Activated CD4-positive, alpha-beta T cell treated with anti-CD3 and anti-CD28 coated beads, Interleukin-2, amount 10 ng/mL, durations not matched to agents 24 days and 14 days (primary cell): ENCODE data around the gene LCOR. TPM values are rescaled to one million over a fixed set of nuclear protein-coding genes. Genes with fewer than 3 reads are reported as not detected.
"Not testable (repeated sequence)": the region's sequence is repeated elsewhere in the genome, so short reads cannot be mapped to it uniquely, and the experiment has no call there.

Experiments used
- DNase-seq: peaks from one replicate; pipeline ENCODE4 v3.0.0; 2022
- H3K27ac Mint-ChIP-seq: one replicate; pipeline ENCODE4 v1.8.0; 2022; ENCODE audit warnings: mild to moderate bottlenecking, mixed read lengths
- H3K27me3 Mint-ChIP-seq: one replicate; pipeline ENCODE4 v1.8.0; 2022; ENCODE audit warnings: mixed read lengths
- H3K36me3 Mint-ChIP-seq: one replicate; pipeline ENCODE4 v1.8.0; 2022; ENCODE audit warnings: low read depth, mild to moderate bottlenecking, mixed read lengths
- H3K4me1 Mint-ChIP-seq: one replicate; pipeline ENCODE4 v1.8.0; 2021; ENCODE audit warnings: mixed read lengths
- H3K4me3 Mint-ChIP-seq: one replicate; pipeline ENCODE4 v1.8.0; 2022; ENCODE audit warnings: mild to moderate bottlenecking, moderate library complexity, mixed read lengths
- H3K9me3 Mint-ChIP-seq: one replicate; pipeline ENCODE4 v1.8.0; 2021; ENCODE audit warnings: mixed read lengths
- intact Hi-C: fragments of 100-400 bp; cut with micrococcal nuclease; formaldehyde crosslinking; loops from one replicate; pipeline ENCODE4 v1.15.1; 2023
- total RNA-seq: library from RNA; stranded (reverse); gene quantifications from 2 replicates; pipeline ENCODE4 v1.2.3, GENCODE V29; 2022

The LCOR gene
- total RNA-seq, 1 donor from 2014 or later: 22.6 TPM

DNA sequence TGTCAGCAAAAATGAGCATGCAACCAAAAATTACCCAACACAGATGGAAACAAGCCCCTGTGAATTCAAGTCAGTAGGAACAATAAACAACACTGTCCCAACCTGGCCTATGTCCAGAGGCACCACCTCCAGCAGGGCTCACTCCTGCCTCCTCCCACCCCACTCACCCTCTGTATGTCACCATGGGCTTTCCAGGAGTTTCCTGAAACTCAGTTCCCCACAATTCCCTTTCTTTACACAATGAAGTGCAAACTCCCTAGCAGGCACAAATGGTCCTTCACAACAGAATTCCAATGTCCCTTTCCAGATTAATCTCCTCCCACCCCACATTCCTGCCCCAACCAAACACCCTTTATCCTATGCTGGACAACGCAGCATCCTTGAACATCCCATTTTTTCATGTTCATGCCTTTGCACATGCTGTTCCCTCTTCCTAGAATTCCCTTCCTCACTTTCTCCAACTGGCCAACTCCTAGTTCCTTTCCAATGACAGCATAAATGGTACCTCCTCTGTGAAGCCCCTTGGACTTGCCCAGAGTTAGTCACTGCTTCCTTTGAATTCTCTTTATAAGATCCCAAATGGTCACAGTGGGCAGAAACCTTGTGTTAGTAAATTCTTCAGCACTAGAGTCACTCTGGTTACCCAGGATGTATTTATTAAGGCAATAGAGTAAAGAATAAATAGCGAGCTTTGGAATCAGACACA, 196.2 kb downstream of the LCOR start:
- DNase-seq: no peak
- intact Hi-C loops: loop anchor here (5.0 to 10.0 kb wide), 2 partner anchors 386 to 653 kb away; no protein-coding TSS in a partner anchor
- Mint-ChIP-seq H3K36me3 (no peaks in the 10 kb centered on the region), H3K27me3 (peaks cover 6% of the 10 kb centered on the region), H3K4me3 (no peak overlapping the region), H3K9me3 (no peaks in the 10 kb centered on the region), H3K4me1 (no peaks in the 10 kb centered on the region), H3K27ac (no peak overlapping the region)

DNA sequence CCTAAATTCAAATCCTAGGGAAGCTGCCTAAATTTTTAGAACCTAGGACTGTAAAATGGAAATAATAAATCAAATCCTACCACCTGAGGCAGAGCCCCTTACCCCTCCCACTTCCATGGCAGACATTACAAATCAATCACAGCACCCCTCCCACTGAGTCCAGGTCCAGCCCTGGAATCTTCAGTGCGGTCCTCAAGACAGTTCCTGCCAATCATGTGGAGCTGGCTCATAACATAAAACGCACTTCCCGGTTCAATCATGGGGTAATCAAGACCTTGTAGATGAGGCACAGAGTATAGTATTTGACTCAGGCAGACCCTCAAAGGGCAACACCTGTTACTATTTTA, 196.7 kb downstream of the LCOR start:
- Mint-ChIP-seq H3K36me3 (no peaks in the 10 kb centered on the region), H3K4me1 (no peaks in the 10 kb centered on the region), H3K4me3 (no peak overlapping the region), H3K9me3 (no peaks in the 10 kb centered on the region), H3K27me3 (peaks cover 6% of the 10 kb centered on the region), H3K27ac (no peak overlapping the region)
- DNase-seq: no peak
- intact Hi-C loops: loop anchor here (5.0 to 10.0 kb wide), 2 partner anchors 387 to 654 kb away; no protein-coding TSS in a partner anchor

DNA sequence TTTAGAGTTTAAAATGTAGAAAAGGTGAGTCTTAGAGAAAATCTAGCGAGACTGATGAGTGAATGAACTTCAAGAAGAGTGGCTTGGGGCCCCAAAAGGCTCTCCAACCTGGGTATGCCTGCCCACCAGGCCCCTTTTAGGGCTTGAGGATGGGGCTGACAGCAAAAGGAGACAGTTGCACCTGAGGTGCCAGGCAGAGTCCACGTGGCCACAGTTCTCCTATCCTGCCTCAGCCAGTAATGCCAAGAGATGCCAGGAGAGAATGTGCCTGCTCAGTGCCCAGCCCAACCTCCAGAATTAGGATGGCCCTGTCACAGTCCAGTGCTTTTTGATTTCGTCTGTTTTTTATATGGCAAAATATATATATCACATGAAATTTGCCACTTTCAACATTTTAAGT, 197.2 kb downstream of the LCOR start:
- Mint-ChIP-seq H3K9me3 (no peaks in the 10 kb centered on the region), H3K4me1 (no peaks in the 10 kb centered on the region), H3K4me3 (no peak overlapping the region), H3K36me3 (no peaks in the 10 kb centered on the region), H3K27ac (no peak overlapping the region), H3K27me3 (peaks cover 6% of the 10 kb centered on the region)
- intact Hi-C loops: loop anchor here (5.0 to 10.0 kb wide), 2 partner anchors 387 to 654 kb away; no protein-coding TSS in a partner anchor
- DNase-seq: no peak

DNA sequence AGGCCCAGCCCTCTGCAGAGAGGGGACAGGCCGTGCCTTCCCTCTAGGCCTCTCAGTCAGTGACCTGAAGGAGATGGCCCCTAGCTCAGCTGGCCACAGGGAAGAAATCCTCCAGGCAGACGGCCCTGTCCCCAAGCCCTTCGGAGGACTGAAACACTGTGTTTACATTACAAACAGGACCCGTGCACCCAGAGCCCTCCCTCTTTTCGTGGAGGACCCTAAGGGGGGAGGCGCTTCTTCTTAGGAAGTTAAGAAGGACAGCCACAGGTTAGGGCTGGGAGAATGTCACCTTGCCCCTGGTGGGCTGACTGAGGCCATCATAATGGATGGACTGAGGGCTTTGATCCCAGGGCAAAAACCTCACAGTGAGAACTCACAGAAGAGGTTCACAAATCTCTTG, 198.8 kb downstream of the LCOR start:
- Mint-ChIP-seq H3K27ac (no peak overlapping the region), H3K36me3 (no peaks in the 10 kb centered on the region), H3K4me3 (no peak overlapping the region), H3K9me3 (no peaks in the 10 kb centered on the region), H3K4me1 (no peaks in the 10 kb centered on the region), H3K27me3 (peaks cover 7% of the 10 kb centered on the region)
- DNase-seq: no peak
- intact Hi-C loops: no loop called here

DNA sequence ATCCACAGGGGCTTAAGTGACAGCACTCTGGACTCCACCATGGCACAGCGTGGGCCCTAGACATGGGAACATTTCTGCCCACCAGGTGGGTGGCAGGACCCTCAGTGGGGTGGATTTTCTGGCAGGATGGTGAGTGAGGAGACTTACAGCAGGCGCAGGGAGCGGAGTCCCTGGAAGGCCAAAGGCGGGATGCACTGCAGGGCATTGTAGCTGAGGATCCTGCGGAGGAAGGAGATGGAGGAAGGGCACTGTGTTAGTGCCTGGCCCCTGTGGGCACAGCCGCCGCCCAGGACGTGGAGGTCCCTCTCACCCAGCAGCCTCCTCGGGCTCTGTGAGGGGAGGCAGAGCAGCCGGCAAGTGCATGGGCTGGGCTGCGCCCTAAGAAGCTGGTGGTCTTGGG, 199.4 kb downstream of the LCOR start:
- intact Hi-C loops: no loop called here
- Mint-ChIP-seq H3K27ac (no peak overlapping the region), H3K36me3 (no peaks in the 10 kb centered on the region), H3K27me3 (peaks cover 12% of the 10 kb centered on the region), H3K4me3 (no peak overlapping the region), H3K4me1 (no peaks in the 10 kb centered on the region), H3K9me3 (no peaks in the 10 kb centered on the region)
- DNase-seq: no peak

DNA sequence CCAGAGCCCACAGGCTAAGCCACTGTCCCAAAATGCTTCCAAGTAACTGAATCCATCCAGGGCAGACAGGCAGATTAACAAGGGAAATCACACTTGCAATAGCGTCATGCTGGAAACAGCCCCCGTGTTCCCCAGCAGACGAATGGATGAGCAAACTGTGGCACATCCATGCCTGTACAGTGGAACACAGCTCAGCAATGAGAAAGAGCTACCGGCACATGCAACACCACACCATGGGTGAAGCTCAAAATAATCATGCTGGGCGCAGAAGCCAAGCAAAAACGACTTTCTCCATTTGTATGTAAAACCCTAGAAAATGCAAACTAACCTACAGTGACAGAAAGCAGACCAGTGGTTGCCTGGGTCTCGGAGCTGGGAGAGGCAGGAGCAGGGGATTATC, 200.5 kb downstream of the LCOR start:
- Mint-ChIP-seq H3K27ac (no peak overlapping the region), H3K27me3 (peaks cover 14% of the 10 kb centered on the region), H3K36me3 (no peaks in the 10 kb centered on the region), H3K4me3 (no peak overlapping the region), H3K9me3 (no peaks in the 10 kb centered on the region), H3K4me1 (peaks cover 5% of the 10 kb centered on the region)
- no peak for DNase-seq
- intact Hi-C loops: no loop called here

DNA sequence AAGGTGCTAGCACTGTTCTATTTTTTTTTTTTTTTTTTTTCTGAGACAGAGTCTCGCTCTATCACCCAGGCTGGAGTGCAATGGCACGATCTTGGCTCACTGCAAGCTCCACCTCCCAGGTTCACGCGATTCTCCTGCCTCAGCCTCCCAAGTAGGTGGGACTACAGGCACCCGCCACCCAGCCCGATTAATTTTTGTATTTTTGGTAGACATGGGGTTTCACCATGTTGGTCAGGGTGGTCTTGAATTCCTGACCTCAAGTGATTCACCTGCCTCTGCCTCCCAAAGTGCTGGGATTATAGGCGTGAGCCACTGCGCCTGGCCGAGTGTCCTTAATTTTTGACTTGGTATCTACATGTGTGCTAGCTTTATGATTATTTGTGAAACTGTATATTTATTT, 201.7 kb downstream of the LCOR start:
- H3K9me3 Mint-ChIP-seq, H3K27ac Mint-ChIP-seq, H3K4me3 Mint-ChIP-seq, intact Hi-C loops, DNase-seq, H3K36me3 Mint-ChIP-seq: not testable (repeated sequence)
- Mint-ChIP-seq H3K27me3 (peaks cover 10% of the 10 kb centered on the region), H3K4me1 (peaks cover 11% of the 10 kb centered on the region)

DNA sequence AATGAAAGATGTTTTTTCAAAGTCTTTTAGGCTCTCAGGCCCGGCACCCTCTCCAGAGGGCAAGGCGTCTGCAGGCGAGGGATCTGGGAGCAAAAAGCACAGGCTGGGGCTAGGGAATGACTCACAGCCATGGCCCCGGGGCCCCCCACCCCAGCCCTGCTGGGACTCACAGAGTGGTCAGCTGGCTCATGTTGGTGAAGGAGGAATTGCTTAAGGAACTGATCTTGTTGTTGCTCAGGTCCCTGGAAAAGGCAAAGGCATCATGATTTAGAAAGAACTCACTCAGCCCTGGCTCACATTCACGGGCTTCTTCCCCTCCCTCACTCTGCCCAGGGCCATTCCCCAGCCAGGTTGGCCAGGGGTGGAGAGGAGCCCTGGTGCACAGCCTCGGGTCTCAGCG, 202.2 kb downstream of the LCOR start:
- intact Hi-C loops: no loop called here
- Mint-ChIP-seq H3K4me1 (peaks cover 11% of the 10 kb centered on the region), H3K27ac (no peak overlapping the region), H3K9me3 (no peaks in the 10 kb centered on the region), H3K27me3 (peaks cover 9% of the 10 kb centered on the region), H3K4me3 (no peak overlapping the region), H3K36me3 (no peaks in the 10 kb centered on the region)
- no peak for DNase-seq

DNA sequence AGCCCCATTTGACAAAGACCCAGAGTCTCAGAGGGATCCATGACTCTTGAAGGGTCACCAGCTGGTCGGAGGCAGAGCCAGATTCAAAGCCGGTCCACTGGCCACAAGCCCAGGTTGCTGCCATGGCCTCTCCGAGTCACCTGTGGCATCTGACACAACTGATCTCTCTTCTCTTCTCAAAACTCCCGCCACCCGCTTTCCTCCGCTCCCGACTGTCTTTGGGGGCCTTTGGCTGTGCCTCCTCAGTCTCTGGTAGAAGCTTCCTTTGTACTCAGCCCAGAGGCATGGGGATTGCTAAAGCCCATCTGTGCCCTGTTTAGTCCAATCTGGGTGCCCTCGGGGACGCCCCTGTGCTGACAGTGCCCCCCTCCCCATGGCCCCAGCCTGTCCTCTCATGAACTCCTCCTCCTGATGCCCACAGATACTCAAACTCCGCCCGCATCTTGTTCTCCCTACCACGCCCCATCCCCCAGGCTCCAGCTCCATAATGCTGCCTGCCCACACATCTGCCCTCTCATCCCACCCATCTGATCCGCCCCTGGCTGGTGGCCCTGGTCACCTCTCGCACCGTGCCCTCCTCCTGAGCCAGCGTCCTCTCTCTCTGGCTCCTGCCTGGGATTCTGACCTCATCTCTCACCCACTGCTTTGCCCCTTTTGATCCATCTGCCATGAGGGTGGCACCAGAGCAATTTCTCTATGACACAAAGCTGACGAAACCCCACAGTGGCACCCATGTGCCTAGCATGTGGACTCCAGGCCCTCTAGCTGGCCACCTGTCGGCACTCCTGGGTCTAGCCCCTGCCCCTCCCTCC, 203.1 kb downstream of the LCOR start:
- peaks cover 11% of the 10 kb centered on the region for H3K4me1 Mint-ChIP-seq
- H3K27me3 Mint-ChIP-seq: peaks cover 9% of the 10 kb centered on the region
- H3K27ac Mint-ChIP-seq: no peak overlapping the region
- H3K36me3 Mint-ChIP-seq: no peaks in the 10 kb centered on the region
- intact Hi-C loops: no loop called here
- no peak overlapping the region for H3K4me3 Mint-ChIP-seq
- no peaks in the 10 kb centered on the region for H3K9me3 Mint-ChIP-seq
- no peak for DNase-seq

DNA sequence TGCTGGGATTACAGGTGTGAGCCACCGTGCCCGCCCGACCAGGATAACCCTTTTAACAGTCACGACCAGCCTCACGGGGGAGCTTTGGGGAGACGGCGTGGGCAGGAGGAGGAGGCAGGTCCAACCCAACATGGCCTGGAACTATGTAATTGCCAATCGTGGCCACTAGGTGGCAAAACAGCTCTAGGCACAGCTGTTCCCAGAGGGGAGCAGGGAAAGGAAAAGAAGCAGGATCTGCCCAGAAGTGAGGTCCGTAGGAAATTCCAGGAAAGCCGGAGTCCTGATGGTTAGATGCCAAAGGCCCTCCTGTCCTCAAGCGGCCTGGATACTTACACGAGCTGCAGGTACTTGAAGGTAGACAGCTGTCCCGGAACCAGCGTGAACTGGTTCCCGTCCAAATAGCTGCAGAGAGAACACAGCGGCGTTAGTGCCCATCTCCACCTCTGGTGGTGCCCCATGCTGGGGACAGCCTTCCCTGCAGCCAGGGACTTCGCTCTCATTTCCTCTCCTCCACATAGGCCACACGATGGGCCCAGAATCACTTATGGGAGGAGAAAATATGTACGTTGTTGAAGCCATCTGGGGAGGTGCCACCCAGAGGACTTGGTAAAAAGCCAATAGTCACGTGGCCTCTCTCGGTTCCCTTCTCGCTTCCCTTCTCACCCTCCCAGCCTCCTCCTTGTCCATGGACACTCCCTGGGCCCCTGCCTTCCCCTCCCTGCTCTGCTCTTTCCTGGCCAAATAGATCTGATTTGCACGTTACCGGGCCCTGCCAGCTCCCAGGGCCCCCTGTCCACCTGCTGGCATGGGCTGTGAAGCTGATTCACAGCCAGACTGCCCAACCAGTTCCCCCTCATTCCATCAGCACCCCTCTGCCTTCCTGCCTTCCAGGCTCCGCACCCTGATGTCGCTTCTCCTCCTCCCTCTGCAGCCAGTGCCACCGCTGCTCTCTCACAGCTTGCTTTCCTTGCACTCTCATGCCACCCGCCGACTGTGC, 205.6 kb downstream of the LCOR start:
- Mint-ChIP-seq H3K9me3 (no peaks in the 10 kb centered on the region), H3K36me3 (no peaks in the 10 kb centered on the region), H3K4me3 (peak overlapping the region; percentile 70), H3K27me3 (peaks cover 9% of the 10 kb centered on the region), H3K27ac (no peak overlapping the region), H3K4me1 (peaks cover 11% of the 10 kb centered on the region)
- peak; percentile 90 for DNase-seq
- intact Hi-C loops: no loop called here

DNA sequence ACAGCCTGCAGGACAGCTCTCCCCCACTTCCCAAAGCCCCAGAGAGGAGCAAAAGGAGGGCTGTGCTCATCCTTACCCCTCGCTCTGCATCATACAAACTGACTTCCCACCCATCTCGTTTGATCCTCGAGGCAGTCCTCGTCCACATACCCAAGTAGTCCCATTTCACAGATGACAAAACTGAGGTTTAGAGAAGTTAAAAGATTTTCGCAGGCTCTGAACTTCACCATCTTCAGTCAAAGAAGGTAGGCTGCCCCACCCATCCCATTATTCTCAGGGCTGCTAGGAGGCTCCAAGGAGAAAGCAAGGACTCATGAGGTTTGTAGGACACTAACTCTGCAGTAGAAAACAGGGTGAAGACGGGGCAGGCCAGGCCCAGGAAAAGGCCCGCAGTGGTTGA, 206.6 kb downstream of the LCOR start:
- peaks cover 9% of the 10 kb centered on the region for H3K27me3 Mint-ChIP-seq
- intact Hi-C loops: no loop called here

DNA sequence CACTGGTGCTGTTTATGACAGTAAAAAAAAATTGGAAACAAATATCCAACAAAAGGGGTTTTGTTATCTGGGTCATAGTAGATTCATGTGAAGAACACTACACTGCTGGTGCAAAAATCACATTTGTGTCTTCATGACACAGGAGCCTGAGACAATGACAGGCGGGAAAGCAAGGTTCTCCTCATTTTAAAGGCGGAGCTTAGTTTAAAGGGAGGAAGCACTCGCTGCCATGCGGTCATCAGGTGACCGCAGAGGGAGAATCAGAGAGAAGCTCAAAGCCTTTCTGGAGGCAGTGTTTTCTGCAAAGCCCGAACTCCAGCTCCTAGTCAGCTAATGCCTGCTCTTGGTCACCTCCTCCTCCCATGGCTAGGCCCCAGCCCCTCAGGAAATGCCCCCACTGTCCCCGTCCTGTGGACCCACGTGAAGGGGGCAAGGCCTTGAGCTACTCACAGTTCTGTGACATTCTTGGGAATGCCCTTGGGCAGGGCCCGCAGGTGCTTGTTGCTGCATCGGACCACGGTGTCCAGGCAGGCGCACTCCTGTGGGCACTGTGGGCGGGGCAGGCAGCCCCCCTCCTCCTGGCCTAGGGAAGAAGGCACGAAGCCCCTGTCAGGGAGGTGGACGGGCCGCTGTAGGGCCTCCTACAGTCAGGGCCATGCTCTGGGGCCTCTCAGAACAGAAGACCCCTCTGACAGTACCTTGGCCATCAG, 207.6 kb downstream of the LCOR start:
- intact Hi-C loops: no loop called here
- no peak for DNase-seq
- peaks cover 11% of the 10 kb centered on the region for H3K4me1 Mint-ChIP-seq
- H3K27me3 Mint-ChIP-seq: peaks cover 9% of the 10 kb centered on the region
- H3K4me3 Mint-ChIP-seq: no peak overlapping the region
- no peaks in the 10 kb centered on the region for H3K9me3 Mint-ChIP-seq
- no peak overlapping the region for H3K27ac Mint-ChIP-seq
- H3K36me3 Mint-ChIP-seq: no peaks in the 10 kb centered on the region

More for the DNA sequence above, 206.6 kb downstream of the LCOR start:
- H3K9me3 Mint-ChIP-seq: no peaks in the 10 kb centered on the region
- H3K27ac Mint-ChIP-seq: no peak overlapping the region
- no peaks in the 10 kb centered on the region for H3K36me3 Mint-ChIP-seq
- DNase-seq: no peak
- peaks cover 11% of the 10 kb centered on the region for H3K4me1 Mint-ChIP-seq
- H3K4me3 Mint-ChIP-seq: no peak overlapping the region

DNA sequence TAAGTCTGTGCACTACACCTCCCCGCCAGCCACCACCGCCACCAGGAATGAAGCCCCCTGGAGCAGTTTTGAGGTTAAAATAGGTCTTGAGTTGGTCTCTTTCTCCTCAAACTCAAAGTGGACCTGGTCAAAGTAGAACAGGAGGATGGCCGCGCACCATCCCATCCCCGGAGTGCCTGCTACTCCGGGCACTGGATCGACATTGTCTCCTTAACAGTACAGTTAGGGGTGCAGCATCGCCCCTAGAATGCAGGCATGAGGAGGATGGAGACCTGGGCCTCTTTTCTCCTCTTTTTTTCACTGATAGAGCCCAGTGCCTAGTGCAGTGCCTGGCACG, 208.1 kb downstream of the LCOR start:
- DNase-seq: no peak
- Mint-ChIP-seq H3K9me3 (no peaks in the 10 kb centered on the region), H3K27me3 (peaks cover 9% of the 10 kb centered on the region), H3K4me3 (no peak overlapping the region), H3K4me1 (peaks cover 11% of the 10 kb centered on the region), H3K36me3 (no peaks in the 10 kb centered on the region), H3K27ac (no peak overlapping the region)
- intact Hi-C loops: no loop called here
